ENCODE results near the gene MICB. TPM values are rescaled to one million over a fixed set of nuclear protein-coding genes. Genes with fewer than 3 reads are reported as not detected.
"Not testable (repeated sequence)": the region's sequence is repeated elsewhere in the genome, so short reads cannot be mapped to it uniquely, and the experiment has no call there.

The MICB gene
- total RNA-seq, 1 donor from 2014 or later = 13.0 TPM

DNA sequence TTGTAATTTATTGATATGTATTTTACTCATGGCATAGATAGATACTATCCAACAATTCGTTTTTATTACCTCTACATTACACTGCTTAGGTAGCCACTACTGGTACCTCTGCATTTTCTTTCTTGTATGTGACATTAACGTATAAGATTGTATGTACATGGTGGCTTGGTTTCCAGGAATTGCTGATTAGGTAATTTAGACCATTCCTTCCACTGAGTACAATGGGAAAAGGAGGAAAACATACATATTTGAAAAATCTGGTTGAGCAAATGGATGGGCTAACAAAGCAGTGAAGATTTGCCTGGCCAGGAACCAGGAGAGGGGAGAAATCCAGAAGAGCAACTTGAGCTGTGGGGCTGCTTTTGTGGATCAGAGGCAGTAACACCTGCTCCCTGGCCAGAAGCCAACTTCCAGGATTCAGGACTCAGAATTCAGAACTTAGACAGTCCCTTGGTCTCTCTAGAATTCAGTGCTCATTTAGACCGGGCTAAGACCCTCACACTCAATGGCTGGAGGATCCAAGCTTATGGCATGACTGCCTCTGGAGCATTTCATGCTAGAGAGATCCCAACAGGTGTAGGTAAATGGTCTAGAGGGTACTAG, 17.9 kb upstream of the MICB start:
- no peak for DNase-seq (ENCODE audit: low read depth)
- TF ChIP-seq, protein P1, sequence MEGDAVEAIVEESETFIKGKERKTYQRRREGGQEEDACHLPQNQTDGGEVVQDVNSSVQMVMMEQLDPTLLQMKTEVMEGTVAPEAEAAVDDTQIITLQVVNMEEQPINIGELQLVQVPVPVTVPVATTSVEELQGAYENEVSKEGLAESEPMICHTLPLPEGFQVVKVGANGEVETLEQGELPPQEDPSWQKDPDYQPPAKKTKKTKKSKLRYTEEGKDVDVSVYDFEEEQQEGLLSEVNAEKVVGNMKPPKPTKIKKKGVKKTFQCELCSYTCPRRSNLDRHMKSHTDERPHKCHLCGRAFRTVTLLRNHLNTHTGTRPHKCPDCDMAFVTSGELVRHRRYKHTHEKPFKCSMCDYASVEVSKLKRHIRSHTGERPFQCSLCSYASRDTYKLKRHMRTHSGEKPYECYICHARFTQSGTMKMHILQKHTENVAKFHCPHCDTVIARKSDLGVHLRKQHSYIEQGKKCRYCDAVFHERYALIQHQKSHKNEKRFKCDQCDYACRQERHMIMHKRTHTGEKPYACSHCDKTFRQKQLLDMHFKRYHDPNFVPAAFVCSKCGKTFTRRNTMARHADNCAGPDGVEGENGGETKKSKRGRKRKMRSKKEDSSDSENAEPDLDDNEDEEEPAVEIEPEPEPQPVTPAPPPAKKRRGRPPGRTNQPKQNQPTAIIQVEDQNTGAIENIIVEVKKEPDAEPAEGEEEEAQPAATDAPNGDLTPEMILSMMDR (conservative IDR thresholded peaks at IDR 0.05; ENCODE audit: low read depth, low read length) = no peak
- H3K4me3 ChIP-seq (ENCODE audit: low read depth, low read length) = no peak overlapping the region

DNA sequence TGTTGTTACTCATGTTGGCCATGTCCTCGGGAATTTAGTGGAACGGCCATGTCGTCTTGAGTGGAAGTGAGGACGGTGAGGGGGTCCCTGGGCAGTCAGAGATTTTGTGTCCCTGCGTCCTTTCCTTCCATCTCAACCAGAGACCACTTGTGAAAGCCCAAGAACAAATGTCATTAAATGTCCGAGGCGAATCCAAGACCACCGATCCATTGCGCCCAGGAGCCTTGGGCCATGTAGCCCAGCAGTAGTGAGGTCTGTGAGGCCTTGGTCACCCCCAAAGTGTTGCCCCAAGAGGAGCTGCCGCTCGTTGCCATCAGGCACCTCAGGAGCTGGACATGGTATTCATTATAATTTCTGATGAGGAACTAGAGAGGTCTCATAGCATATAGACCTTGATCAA, 17.4 kb upstream of the MICB start:
- no peak for DNase-seq (ENCODE audit: low read depth)
- TF ChIP-seq, protein P1 (conservative IDR thresholded peaks at IDR 0.05; ENCODE audit: low read depth, low read length) = no peak
- H3K4me3 ChIP-seq (ENCODE audit: low read depth, low read length) = no peak overlapping the region

DNA sequence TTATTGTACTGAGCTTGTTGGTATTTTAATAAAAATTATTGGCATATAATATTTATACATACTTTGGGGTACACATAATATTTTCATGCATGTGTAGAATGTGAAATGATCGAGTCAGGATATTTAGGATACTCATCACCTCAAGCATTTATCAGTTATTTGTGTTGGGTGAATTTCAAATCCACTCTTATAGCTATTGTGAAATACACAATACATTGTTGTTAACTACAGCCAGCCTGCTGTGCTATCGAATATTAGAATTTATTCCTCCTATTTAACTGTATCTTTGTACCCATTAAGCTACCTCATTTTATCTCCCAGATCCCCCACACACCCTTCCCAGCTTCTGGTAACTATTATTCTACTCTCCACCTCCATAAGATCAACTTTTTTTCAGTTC, 14.6 kb upstream of the MICB start:
- no peak for DNase-seq (ENCODE audit: low read depth)
- H3K4me3 ChIP-seq (ENCODE audit: low read depth, low read length) = no peak overlapping the region
- TF ChIP-seq, protein P1 (conservative IDR thresholded peaks at IDR 0.05; ENCODE audit: low read depth, low read length) = no peak

DNA sequence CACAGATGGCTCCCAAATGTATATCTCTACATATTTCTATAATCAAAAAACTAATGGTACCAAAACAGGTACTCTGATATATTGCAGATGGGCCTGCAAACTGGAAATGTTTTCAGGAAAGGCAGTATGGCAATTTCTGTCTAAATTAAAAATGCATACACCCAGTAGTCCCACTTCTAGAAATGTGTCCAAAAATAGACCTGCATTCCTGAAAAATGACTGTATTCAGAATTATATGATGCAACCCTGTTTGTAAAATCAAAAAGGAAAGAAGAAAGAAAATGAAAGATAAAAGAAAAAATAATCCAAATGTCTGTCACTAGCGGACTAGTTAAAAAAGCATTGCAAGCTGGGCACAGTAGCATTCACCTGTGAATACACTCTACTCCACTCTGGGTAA, 12.9 kb upstream of the MICB start:
- DNase-seq (ENCODE audit: low read depth) = no peak
- TF ChIP-seq, protein P1 (conservative IDR thresholded peaks at IDR 0.05; ENCODE audit: low read depth, low read length) = no peak
- H3K4me3 ChIP-seq (ENCODE audit: low read depth, low read length) = no peak overlapping the region

DNA sequence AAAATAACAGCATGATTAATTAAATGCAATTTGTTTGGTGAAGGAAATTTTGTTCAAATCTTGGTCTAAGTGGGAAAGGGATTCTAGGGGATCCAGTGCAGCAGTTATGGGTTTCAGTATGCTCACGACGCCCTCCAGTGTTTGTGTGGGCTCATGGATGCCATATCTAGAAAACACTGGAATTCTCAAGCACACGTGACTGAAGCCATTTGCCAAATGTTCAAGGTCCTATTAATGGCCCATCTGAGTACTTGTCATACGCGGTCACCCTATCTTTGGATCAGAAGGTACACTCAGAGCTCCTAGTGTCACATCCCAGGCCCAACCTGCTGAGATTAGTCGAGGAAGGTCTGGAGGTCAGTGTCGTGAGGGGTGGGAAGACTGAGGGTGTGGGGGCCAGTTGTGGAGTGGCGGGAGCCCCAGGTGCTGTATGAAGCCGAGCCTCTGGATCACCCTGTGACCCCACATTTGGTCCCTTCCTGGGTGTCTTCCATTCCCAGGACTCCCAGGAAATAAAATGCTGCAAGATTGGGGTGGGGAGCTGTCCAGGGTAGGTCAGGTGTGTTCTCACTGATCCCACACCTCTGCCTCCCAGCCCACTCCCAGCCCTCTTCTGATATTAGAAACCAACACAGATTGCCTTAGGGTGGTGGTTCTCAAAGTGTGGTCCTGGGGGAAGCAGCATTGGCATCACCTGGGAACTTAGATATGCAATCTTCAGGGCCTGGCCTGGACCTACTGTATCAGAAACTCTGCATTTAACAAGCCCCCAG, 11.7 kb upstream of the MICB start:
- DNase-seq (ENCODE audit: low read depth) = not testable (repeated sequence)

DNA sequence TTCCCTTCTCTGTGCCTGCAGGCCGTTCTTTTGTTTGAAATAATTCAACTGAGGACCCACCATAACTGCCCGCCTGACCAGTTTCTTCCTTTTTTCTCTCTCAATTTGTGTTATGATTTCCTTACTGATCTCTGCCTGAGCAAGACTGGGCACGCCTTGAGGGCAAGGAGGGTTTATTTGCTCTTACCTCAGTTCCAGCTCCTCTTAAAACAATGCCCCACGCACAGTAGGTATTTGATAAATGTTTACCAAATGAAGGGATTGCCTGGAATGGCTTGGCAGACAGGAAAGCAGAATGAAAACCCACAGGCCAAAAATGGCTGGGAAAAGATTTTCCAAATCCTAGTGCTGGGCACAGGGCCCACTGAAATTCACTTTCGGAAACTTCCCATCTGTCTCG, 10.3 kb upstream of the MICB start:
- not testable (repeated sequence) for DNase-seq (ENCODE audit: low read depth); H3K4me3 ChIP-seq (ENCODE audit: low read depth, low read length)

More for the DNA sequence above, 11.7 kb upstream of the MICB start:
- not testable (repeated sequence) for H3K4me3 ChIP-seq (ENCODE audit: low read depth, low read length)

DNA sequence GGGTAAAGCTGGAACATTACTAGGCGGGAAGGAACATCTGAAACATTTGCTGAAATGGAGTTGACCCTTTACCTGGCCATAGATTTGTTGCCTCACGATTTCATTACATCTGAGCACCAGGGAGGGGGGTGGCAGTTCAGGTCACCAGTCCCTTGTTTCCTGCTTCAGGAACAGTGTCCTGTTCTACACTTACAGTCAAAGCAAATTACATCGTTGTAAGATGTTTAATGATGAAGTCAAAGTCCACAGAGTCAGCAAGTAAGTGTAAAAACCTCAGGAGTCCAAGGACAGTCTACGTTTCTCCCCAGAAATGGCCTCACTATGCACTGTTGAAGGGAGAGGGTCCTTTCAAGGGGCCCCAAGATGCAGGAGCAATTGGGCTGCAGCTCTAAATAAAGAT, 8.9 kb upstream of the MICB start:
- TF ChIP-seq, protein P1 (conservative IDR thresholded peaks at IDR 0.05; ENCODE audit: low read depth, low read length) = no peak
- DNase-seq (ENCODE audit: low read depth) = no peak
- no peak overlapping the region for H3K4me3 ChIP-seq (ENCODE audit: low read depth, low read length)
